Endothelial cell of umbilical vein (primary cell): ENCODE measurements around the gene ATAD3A. TPM values are rescaled to one million over a fixed set of nuclear protein-coding genes. Genes with fewer than 3 reads are reported as not detected.
"Not testable (repeated sequence)": the region's sequence is repeated elsewhere in the genome, so short reads cannot be mapped to it uniquely, and the experiment has no call there.

Source experiments
- BruUV-seq: library from RNA; stranded (reverse); fragments of 400-500 nt; replicated peaks from 2 replicates; lab custom pipeline; 2021; lab: Mats Ljungman, UMichigan
- CTCF ChIA-PET: fragments of 300-600, 350-600 bp; sonication (Branson Sonifier 250); formaldehyde crosslinking; loops from one replicate; lab custom pipeline; 2021; ENCODE audit warnings: antibody characterized with exemption, inconsistent platforms; lab: Charles Lee
- POLR2A ChIA-PET: fragments of 300-600, 350-600 bp; sonication (Branson Sonifier 250); formaldehyde crosslinking; loops from one replicate; lab custom pipeline; 2021; ENCODE audit warnings: antibody characterized with exemption, inconsistent platforms; lab: Charles Lee
- DNase-seq: peaks from one replicate; pipeline ENCODE4 v3.0.0-alpha.2; 2011; ENCODE audit warnings: low read depth, low spot score
- FAIRE-seq: peaks from 2 replicates; lab custom pipeline; 2011; peaks lifted over from hg19 to GRCh38; lab: Jason Lieb, UNC
- H2AFZ ChIP-seq: 2 replicates; pipeline ENCODE4 v1.6.0; 2012; ENCODE audit warnings: low read depth, low read length, control low read depth, inconsistent platforms
- H3K27ac ChIP-seq: 2 replicates; pipeline ENCODE4 v1.5.1; 2011; ENCODE audit warnings: low read depth, mild to moderate bottlenecking, control low read depth, low read length, moderate library complexity; ENCODE audit not compliant: insufficient read depth
- H3K27me3 ChIP-seq, 2 experiments: 2 replicates each; pipeline versions ENCODE4 v1.6.0 to v1.6.1; 2011; ENCODE audit warnings: low read length in 2 of 2, mixed read lengths in 1 of 2; ENCODE audit not compliant: control insufficient read depth in 2 of 2, insufficient read depth in 2 of 2
- H3K36me3 ChIP-seq, 2 experiments: 2 replicates in 1 of 2; 3 replicates in 1 of 2; pipeline ENCODE4 v1.5.1; 2011; ENCODE audit warnings: low read length in 2 of 2, mild to moderate bottlenecking in 1 of 2, moderate library complexity in 1 of 2; ENCODE audit not compliant: control insufficient read depth in 2 of 2, insufficient read depth in 2 of 2; ENCODE audit errors: extremely low read depth in 1 of 2
- H3K4me1 ChIP-seq: 3 replicates; pipeline ENCODE4 v1.5.1; 2011; ENCODE audit warnings: mild to moderate bottlenecking, low read length; ENCODE audit not compliant: control insufficient read depth, insufficient read depth; ENCODE audit errors: extremely low read depth
- H3K4me2 ChIP-seq: 2 replicates; pipeline ENCODE4 v1.6.1; 2011; ENCODE audit warnings: low read length, control low read depth, mixed read lengths; ENCODE audit not compliant: insufficient read depth
- H3K4me3 ChIP-seq, 3 experiments: fragments of 200-600 bp in 1 of 3; sonication (generic), shearing (Covaris generic) in 1 of 3; replicated peaks in 1 of 3; 2 replicates each; pipeline ENCODE4 v1.5.1; 2011 to 2016; ENCODE audit warnings: control low read depth in 3 of 3, low read length in 3 of 3, mild to moderate bottlenecking in 2 of 3, inconsistent platforms in 1 of 3, low read depth in 1 of 3, moderate library complexity in 1 of 3; ENCODE audit not compliant: insufficient read depth in 1 of 3
- H3K79me2 ChIP-seq: 2 replicates; pipeline ENCODE4 v1.6.0; 2012; ENCODE audit warnings: low read length, inconsistent platforms; ENCODE audit not compliant: control insufficient read depth, insufficient read depth
- H3K9ac ChIP-seq: replicated peaks from 2 replicates; pipeline ENCODE3; 2011; ENCODE audit warnings: low read length, control low read depth; ENCODE audit not compliant: insufficient read depth; ENCODE audit errors: extremely low read depth
- H3K9me1 ChIP-seq: replicated peaks from 3 replicates; pipeline ENCODE4 v1.6.0; 2011; ENCODE audit warnings: mild to moderate bottlenecking, low read length; ENCODE audit not compliant: control insufficient read depth, insufficient read depth; ENCODE audit errors: extremely low read depth
- H3K9me3 ChIP-seq: replicated peaks from 2 replicates; pipeline ENCODE4 v1.5.1; 2012; ENCODE audit warnings: low read length, inconsistent platforms; ENCODE audit not compliant: control insufficient read depth, insufficient read depth
- H4K20me1 ChIP-seq: replicated peaks from 2 replicates; pipeline ENCODE3; 2011; ENCODE audit warnings: mild to moderate bottlenecking, low read length; ENCODE audit not compliant: control insufficient read depth, insufficient read depth; ENCODE audit errors: extremely low read depth
- EZH2 ChIP-seq: IDR thresholded peaks from 2 replicates; pipeline ENCODE4 v1.6.1; 2012; ENCODE audit warnings: borderline replicate concordance, low read depth, mild to moderate bottlenecking, moderate library complexity, low read length, inconsistent platforms; ENCODE audit not compliant: severe bottlenecking
- FOS ChIP-seq: IDR thresholded peaks from 2 replicates; pipeline ENCODE4 v1.6.1; 2011; ENCODE audit warnings: mild to moderate bottlenecking, low read length, moderate library complexity, borderline replicate concordance; ENCODE audit not compliant: insufficient read depth
- GATA2 ChIP-seq: IDR thresholded peaks from 2 replicates; pipeline ENCODE4 v1.7.0; 2011; ENCODE audit warnings: low read depth, mild to moderate bottlenecking, moderate library complexity, mixed read lengths, low read length; ENCODE audit not compliant: insufficient read length, insufficient read depth
- JUN ChIP-seq: IDR thresholded peaks from 2 replicates; pipeline ENCODE4 v1.6.1; 2011; ENCODE audit warnings: borderline replicate concordance, low read depth; ENCODE audit not compliant: insufficient read length, insufficient read depth
- MYC ChIP-seq: IDR thresholded peaks from one replicate; pipeline ENCODE4 v1.6.1; 2011; ENCODE audit warnings: mild to moderate bottlenecking, low read depth, low read length
- POLR2A ChIP-seq: IDR thresholded peaks from 2 replicates; pipeline ENCODE4 v1.6.1; 2012; ENCODE audit warnings: low read depth, mild to moderate bottlenecking, control low read depth, low read length
- POLR2AphosphoS5 ChIP-seq: IDR thresholded peaks from 2 replicates; pipeline ENCODE4 v1.6.1; 2012; ENCODE audit warnings: low read depth, mild to moderate bottlenecking, control low read depth, low read length, moderate library complexity; ENCODE audit not compliant: insufficient read depth
- dilution Hi-C: fragments of 300-500 bp; cut with MboI; formaldehyde crosslinking; loops from one replicate; pipeline ENCODE4 v1.15.0; 2019; ENCODE audit warnings: low sequenced_read_pairs; ENCODE audit not compliant: extremely low pct_ligation_motif_present
- intact Hi-C: fragments of 100-400 bp; cut with micrococcal nuclease; formaldehyde crosslinking; loops from one replicate; pipeline ENCODE4 v1.10.0; 2022
- polyA plus RNA-seq, 4 experiments: library from polyadenylated mRNA; depleted of rRNA in 3 of 4; stranded (reverse) in 3 of 4; unstranded in 1 of 4; fragments of >200 nt; gene quantifications; 2 replicates each; pipeline versions ENCODE4 v1.2.1 to v1.2.3, GENCODE V29; 2011 to 2012; ENCODE audit warnings: missing spikeins in 1 of 4
- total RNA-seq: library from RNA; stranded (reverse); gene quantifications from 2 replicates; pipeline ENCODE4 v1.2.3, GENCODE V29; 2021
- TF ChIP-seq, protein P1 (sequence below): IDR thresholded peaks from 2 replicates; pipeline ENCODE4 v1.6.1; 2011; ENCODE audit not compliant: insufficient read depth, insufficient read length
- TF ChIP-seq, protein P2 (sequence below), 2 donors: IDR thresholded peaks; 1 replicate in 1 of 2; 2 replicates in 1 of 2; pipeline ENCODE4 v1.5.1; 2011; ENCODE audit warnings: low read length in 2 of 2, mild to moderate bottlenecking in 2 of 2, moderate library complexity in 2 of 2, control low read depth in 1 of 2, inconsistent platforms in 1 of 2, low read depth in 1 of 2; ENCODE audit not compliant: insufficient read depth in 1 of 2; ENCODE audit errors: extremely low read depth in 1 of 2

ATAD3A gene
- total and polyA plus RNA-seq, 2 donors (not counting 3 experiments of a cell fraction or from before 2014, with no cell fraction given) = 24.9 to 55.2 TPM

DNA sequence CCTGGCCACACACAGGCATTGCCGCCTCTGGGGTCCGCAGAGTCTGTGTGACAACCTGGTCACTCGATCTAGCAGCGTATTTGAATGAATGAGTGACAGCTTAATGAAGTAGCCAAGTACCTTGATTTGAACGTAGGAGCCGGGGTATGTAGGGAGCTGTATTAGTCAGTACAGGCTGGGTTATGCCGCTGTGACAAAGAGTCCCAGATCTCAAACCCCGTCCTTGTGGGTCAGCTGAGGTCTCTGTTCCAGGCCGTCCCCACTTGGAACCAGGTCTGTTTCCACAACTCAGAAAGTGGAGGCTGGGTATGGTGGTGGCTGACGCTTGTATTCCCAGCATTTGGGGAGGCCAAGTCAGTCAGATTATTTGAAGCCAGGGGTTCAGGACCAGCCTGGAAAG lies 20.4 kb upstream of the ATAD3A start:
- no peak overlapping the region for H3K27ac ChIP-seq
- no TSS peak for BruUV-seq
- H3K4me3 ChIP-seq = no peak overlapping the region
- dilution Hi-C loops = no loop called here
- no peaks in the 10 kb centered on the region for H3K9me3 ChIP-seq
- no peak for DNase-seq
- intact Hi-C loops = no loop called here
- H3K79me2 ChIP-seq = no peaks in the 10 kb centered on the region
- H3K9ac ChIP-seq = no peak overlapping the region
- H3K9me1 ChIP-seq = no peaks in the 10 kb centered on the region
- H3K36me3 ChIP-seq = peaks cover 7 to 20% of the 10 kb centered on the region in 2 experiments
- H2AFZ ChIP-seq = no peak overlapping the region
- H3K4me1 ChIP-seq = no peaks in the 10 kb centered on the region
- FAIRE-seq = no peak
- no peak overlapping the region for H3K4me2 ChIP-seq
- CTCF ChIA-PET = interaction anchor here (1.3 kb wide), 1 partner anchor 14 kb away, joined by 3 read pairs; no protein-coding TSS in a partner anchor
- no peaks in the 10 kb centered on the region for H4K20me1 ChIP-seq
- TF ChIP-seq FOS (no peak), MYC (no peak), EZH2 (no peak), POLR2A (no peak), POLR2AphosphoS5 (no peak), JUN (no peak), GATA2 (no peak)
- TF ChIP-seq, protein P1, sequence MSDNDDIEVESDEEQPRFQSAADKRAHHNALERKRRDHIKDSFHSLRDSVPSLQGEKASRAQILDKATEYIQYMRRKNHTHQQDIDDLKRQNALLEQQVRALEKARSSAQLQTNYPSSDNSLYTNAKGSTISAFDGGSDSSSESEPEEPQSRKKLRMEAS = no peak
- TF ChIP-seq, protein P2, sequence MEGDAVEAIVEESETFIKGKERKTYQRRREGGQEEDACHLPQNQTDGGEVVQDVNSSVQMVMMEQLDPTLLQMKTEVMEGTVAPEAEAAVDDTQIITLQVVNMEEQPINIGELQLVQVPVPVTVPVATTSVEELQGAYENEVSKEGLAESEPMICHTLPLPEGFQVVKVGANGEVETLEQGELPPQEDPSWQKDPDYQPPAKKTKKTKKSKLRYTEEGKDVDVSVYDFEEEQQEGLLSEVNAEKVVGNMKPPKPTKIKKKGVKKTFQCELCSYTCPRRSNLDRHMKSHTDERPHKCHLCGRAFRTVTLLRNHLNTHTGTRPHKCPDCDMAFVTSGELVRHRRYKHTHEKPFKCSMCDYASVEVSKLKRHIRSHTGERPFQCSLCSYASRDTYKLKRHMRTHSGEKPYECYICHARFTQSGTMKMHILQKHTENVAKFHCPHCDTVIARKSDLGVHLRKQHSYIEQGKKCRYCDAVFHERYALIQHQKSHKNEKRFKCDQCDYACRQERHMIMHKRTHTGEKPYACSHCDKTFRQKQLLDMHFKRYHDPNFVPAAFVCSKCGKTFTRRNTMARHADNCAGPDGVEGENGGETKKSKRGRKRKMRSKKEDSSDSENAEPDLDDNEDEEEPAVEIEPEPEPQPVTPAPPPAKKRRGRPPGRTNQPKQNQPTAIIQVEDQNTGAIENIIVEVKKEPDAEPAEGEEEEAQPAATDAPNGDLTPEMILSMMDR (IDR thresholded peaks at IDR 0.05; ENCODE audit: extremely low read depth in 1 of 2, insufficient read depth in 1 of 2, low read depth in 1 of 2, low read length in 2 of 2) = no peak
- no peaks in the 10 kb centered on the region for H3K27me3 ChIP-seq
- POLR2A ChIA-PET = no interaction called here

DNA sequence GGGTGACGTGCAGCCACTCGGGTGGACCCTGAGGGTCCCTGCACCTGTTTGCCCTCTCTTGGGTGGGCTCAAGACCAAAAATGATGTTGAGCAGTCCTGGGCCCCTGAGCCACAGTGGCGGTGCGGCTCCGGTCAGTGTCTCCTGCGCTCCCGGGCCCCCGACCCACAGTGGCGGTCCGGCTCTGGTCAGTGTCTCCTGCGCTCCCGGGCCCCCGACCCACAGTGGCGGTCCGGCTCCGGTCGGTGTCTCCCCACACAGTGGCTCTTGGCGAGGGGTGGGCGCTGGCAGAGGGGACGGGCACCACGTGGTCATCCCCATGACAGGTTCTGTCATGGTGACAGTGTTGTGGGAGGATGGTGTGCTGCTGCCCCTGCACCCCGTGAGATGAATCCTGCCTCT lies 17.7 kb upstream of the ATAD3A start:
- dilution Hi-C loops, H3K79me2 ChIP-seq: not testable (repeated sequence)
- H3K36me3 ChIP-seq = peaks cover 4 to 14% of the 10 kb centered on the region in 2 experiments

DNA sequence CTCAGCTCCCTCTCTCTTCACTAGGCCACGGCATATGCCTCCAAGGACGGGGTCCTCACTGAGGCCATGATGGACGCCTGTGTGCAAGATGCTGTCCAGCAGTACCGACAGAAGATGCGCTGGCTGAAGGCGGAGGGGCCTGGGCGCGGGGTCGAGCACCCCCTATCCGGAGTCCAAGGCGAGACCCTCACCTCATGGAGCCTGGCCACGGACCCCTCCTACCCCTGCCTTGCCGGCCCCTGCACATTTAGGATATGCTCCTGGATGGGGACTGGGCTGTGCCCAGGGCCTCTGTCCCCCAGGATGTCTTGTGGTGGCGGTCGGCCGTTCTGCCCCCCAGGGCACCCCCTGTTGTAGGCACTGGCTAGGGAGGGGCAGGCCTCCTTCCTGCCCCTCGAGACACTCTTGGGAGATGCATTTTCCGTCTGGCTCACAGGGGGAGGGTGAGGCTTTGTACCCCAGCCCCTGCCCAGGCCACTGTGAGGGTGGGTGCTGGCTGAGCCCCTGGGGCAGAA lies 16.4 kb upstream of the ATAD3A start:
- BruUV-seq, dilution Hi-C loops: not testable (repeated sequence)

More for the DNA sequence above, 17.7 kb upstream of the ATAD3A start:
- POLR2A ChIA-PET, FAIRE-seq, H3K9ac ChIP-seq, CTCF ChIA-PET, intact Hi-C loops, H2AFZ ChIP-seq, H3K4me3 ChIP-seq, H3K9me3 ChIP-seq, H3K27ac ChIP-seq, H3K27me3 ChIP-seq, H3K9me1 ChIP-seq, DNase-seq, H3K4me2 ChIP-seq, H4K20me1 ChIP-seq, BruUV-seq, H3K4me1 ChIP-seq: not testable (repeated sequence)

More for the DNA sequence above, 16.4 kb upstream of the ATAD3A start:
- FAIRE-seq, H3K27ac ChIP-seq, H3K79me2 ChIP-seq, H3K27me3 ChIP-seq, H3K9me1 ChIP-seq, H3K4me2 ChIP-seq, H3K9ac ChIP-seq, H3K9me3 ChIP-seq, DNase-seq, POLR2A ChIA-PET, H3K4me1 ChIP-seq, H4K20me1 ChIP-seq, intact Hi-C loops, H3K4me3 ChIP-seq, CTCF ChIA-PET, H2AFZ ChIP-seq: not testable (repeated sequence)
- peaks cover 4 to 10% of the 10 kb centered on the region in 2 experiments for H3K36me3 ChIP-seq
